ENCODE measurements around the gene ULBP3.

The ULBP3 gene

DNA sequence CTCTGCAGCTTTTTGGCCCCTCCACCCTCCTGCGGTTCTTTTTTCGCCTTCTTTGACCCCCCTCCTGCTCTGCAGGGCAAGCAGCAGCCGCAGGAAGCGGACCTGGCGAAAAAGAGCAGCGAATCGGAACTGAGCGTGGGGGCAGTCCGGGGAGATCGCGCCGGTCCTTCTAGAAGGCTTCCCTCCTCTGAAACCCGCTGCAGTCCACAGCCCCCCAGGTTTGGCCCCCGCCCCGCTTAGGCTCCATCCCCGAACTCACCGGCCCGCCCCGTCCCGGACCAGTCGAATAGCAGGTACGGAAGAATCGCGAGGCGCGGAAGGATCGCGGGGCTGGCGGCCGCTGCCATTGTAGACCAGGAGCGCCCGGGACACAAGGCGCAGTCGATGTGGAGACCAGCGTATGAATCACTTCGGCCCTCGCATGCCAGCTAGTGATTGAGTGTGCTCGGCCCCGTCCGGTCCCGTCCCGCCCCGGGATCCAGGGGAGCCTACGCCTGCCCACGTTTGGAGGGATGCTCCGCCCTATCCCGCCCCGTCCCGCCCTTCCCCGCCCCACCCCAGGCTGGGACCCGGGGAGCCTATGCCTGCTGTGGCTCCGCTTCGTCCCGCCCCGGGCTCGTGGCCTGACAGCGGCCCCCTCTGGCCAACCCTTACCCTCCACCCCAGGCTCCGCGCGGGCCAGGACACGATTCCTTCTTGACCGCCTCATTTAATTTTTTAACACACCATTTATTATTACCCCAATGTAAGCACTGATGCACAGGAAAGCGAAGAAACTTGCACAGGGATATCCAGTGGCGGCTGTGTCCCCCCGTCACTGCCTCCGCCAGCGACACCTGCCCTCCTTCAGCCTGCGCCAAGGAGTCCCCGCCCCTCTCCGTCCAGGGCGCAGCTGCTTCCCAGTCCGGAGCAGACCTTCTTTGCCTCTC lies at the start of gene ULBP3:
Gene ULBP3, minus strand, starts transcription at position 402 of the 929 bp plus-strand sequence. Its CDS starts 55 bp downstream, at position 347.
- DNase-seq (ENCODE audit: low read depth): peak; percentile 48

GRCh38 chr6:150118627-150119026 lies 49.7 kb upstream of the ULBP3 start:
- no peak for DNase-seq (ENCODE audit: low read depth)

GRCh38 chr6:150118203-150118602 lies 49.3 kb upstream of the ULBP3 start:
- no peak for DNase-seq (ENCODE audit: low read depth)

GRCh38 chr6:150116200-150116800 lies 47.4 kb upstream of the ULBP3 start:
- no peak for DNase-seq (ENCODE audit: low read depth)

- DNase-seq (ENCODE audit: low read depth): no peak
These were observed 46.8 kb upstream of the ULBP3 start for GRCh38 chr6:150115769-150116168.

GRCh38 chr6:150112233-150112632 lies 43.3 kb upstream of the ULBP3 start:
- no peak for DNase-seq (ENCODE audit: low read depth)

DNA sequence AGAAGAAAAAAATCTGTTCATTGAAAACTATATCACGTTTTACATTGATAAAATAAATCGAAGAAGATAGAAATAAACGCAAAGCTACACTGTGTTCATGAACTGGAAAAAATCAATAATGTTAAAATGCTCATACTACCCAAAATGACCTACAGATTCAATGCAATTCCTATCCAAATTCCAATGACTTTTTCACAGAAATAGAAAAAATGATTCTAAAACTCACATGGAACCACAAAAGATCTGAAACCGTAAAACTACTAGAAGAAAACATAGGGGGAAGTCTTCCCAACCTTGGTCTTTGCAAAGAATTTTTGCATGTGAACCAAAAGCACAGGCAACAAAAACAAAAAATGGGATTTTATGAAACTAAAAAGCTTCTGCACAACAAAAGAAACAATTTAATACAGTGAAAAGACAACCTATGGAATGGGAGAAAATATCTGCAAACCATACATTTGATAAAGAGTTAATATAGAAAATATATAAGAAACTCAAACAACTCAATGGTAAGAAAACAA lies 33.9 kb upstream of the ULBP3 start:
- DNase-seq (ENCODE audit: low read depth): no peak

DNA sequence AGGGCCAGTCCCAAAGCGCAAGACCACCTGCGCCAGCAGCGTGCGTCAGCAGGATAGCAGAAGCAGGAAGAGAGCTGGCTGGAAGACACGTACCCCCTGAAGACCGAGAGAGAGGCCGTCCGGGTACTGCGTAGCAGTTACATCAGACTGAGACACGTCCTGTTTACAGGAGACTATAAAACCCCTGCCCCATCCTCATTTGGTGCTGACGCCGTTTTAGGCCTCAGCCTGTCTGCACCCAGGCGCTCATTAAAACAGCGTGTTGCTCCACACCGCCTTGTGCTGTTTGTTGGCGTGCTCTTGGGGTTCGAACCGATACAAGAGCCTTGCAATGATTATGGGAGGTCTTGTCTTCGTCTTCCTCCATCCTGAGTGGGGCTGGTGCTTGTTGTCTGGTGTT lies 31.8 kb upstream of the ULBP3 start:
- DNase-seq (ENCODE audit: low read depth): no peak

DNA sequence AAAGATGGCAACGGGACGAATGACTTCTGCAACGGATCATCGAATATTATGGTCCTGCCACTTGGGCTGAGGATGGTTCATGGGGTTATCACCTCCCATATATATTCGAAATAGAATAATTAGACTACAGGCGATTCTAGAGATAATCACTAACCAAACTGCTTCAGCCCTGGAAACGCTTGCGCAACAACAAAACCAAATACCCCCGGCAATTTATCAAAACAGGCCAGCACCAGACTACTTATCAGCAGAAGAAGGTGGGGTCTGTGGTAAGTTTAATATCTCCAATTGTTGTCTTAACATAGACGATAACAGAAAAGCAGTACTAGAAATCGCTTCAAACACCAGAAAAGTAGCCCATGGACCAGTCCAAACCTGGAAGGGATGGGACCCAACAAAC lies 31.0 kb upstream of the ULBP3 start:
- DNase-seq (ENCODE audit: low read depth): no peak

GRCh38 chr6:150099546-150099945 lies 30.6 kb upstream of the ULBP3 start:
- DNase-seq (ENCODE audit: low read depth): no peak

DNA sequence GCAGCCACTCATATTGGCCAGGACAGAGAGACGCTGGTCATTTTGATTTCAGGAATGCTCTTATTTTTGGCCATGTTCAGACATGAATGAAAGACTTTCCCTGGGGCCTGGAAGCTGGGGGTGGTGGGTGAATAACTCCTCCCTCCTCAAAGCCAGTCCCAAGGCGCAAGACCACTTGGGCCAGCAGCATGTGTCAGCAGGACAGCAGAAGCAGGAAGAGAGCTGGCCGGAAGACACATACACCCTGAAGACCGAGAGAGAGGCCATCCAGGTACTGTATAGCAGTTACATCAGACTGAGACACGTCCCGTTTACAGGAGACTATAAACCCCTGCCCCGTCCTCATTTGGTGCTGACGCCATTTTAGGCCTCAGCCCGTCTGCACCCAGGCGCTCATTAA lies 29.2 kb upstream of the ULBP3 start:
- no peak for DNase-seq (ENCODE audit: low read depth)

- DNase-seq (ENCODE audit: low read depth): no peak
These were observed 24.5 kb upstream of the ULBP3 start for GRCh38 chr6:150093397-150093796.

DNA sequence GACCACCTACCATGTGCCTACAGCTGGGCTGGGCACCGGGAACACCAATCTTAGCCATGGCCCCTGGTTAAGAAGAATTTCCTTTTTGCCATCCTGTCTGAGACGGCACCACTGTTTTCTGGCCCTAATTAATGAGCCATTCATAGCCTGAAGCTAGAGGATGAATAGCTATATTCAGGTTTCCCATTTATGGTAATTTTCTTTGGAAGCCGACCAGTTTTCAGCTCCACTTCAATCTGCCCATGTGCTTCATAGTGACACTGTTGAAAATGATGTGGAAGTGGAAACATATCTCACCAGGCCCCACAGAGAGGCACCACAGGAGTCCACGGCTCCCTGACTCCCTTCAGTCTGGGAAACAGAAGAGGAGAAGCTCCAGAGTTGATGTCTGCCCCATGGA lies 22.6 kb upstream of the ULBP3 start:
- no peak for DNase-seq (ENCODE audit: low read depth)

DNA sequence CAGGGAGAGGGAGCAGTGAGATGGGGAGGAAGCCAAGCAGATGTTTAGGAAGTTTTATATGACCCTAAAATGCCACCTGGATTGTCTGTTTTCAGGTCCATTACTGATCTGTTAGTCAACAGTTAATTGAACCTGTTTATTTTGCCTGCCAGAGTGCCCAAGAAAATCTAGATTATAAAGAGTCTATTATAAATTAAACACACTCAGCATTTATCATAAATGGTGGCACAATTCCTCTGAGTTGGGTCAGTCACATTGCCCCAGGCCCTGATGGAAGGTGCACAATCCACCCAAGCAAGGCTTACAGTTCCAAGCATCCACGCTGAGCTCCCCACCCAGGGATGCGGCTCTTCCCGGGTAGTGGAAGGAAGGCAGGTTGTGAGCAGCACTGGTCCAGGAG lies 21.4 kb upstream of the ULBP3 start:
- no peak for DNase-seq (ENCODE audit: low read depth)

DNA sequence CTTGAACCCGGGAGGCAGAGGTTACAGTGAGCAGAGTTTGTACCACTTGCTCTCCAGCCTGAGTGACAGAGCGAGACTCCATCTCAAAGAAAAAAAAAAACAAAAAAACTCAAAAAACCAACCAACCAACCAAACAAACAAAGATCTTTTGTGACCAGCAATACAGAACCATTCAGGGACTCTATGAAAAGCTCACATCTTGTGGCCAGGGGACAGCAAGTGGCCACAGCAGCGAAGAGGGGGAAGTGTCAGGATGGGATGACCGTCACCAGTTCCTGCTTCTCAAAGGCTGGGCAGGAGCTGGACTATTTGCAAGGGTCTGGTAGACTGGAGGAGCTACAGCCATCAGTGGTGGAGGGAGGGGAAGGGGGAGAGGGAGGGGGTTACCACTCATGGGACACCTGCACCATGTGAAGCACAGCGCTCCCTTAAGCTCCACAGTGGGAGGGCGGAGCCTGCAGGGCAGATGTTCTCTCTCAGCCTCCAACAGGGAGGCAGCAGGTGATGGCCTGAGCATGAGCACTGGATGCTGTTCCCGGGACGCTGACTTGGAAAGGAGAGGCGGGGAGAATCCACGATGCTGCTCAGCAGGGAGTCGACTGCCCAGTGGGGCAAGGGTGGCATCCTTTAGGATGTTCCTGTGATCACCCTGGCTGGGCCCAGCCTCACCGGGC lies 19.7 kb upstream of the ULBP3 start:
- DNase-seq (ENCODE audit: low read depth): no peak

DNA sequence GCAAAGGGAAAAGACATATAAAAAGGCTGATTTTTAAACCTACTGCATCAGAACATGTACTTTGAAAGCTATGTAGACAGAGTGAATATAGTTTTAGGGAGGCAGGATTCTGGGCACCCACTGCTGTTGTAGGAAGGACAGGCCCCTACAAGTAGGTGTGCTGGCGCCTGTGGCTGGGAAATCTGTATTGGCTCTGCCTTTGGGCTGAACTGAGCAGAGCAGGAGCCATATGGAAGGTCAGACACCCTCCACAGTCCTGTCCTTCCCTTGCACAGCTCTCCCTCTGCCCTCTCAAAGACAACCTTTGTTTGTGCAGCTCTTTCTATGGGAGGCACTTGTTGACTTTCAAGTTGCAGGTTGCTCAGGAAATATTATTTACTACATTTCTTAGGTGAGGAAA lies 18.4 kb upstream of the ULBP3 start:
- DNase-seq (ENCODE audit: low read depth): no peak

GRCh38 chr6:150086026-150086425 lies 17.1 kb upstream of the ULBP3 start:
- DNase-seq (ENCODE audit: low read depth): no peak

DNA sequence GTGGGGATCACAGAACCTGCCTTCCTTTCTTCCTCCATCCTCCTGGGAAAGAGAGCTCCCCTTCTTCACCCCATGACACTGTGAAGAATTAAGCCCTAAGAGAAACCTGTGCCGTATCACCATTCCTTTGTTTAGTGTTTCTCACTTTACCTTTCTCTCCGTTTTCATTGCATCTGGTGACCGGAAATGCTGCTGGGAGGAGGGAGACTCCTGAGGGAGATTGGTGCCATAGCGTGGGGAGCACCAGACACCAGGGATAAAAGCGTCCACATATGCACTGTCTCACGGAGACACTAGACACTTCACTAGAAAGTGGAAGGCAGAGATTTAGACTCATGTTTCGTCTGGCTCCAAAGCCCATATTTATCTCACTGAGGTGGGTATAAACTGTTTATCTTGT lies 15.5 kb upstream of the ULBP3 start:
- DNase-seq (ENCODE audit: low read depth): no peak

- no peak for DNase-seq (ENCODE audit: low read depth)
These were observed 14.9 kb upstream of the ULBP3 start for GRCh38 chr6:150083839-150084238.

- DNase-seq (ENCODE audit: low read depth): no peak
These were observed 12.8 kb upstream of the ULBP3 start for GRCh38 chr6:150081702-150082101.

DNA sequence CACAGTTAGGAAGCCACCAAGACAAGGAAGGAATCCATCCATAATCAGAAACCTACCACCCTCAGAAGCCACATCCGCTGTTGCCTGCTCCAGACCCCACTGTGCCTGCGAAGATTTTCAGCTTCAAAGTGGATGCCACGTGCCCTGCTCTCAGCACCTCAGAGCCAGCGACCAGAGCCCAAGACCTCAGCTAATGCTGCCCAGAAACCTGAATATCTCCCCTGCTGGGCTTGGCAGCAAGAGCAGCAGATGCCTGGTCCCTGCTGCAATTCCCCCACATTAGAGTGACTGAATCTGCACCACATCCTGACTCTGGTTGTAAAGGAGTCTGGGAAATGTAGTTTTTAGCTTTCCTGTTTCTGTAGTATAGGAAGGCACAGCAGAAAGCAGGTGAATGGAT lies 10.7 kb upstream of the ULBP3 start:
- no peak for DNase-seq (ENCODE audit: low read depth)

GRCh38 chr6:150078788-150079187 lies 9.9 kb upstream of the ULBP3 start:
- DNase-seq (ENCODE audit: low read depth): no peak

All from activated gamma-delta T cell treated with anti-CD3 and anti-CD28 coated beads, Interleukin-2, amount 50 U/mL, for 16 hours (primary cell).